HuH-7 (cell line): ENCODE results near the gene SAFB.

Experiments
- DNase-seq: peaks from one replicate; pipeline ENCODE4 v3.0.0; 2011; ENCODE audit warnings: low spot score

SAFB gene

DNA sequence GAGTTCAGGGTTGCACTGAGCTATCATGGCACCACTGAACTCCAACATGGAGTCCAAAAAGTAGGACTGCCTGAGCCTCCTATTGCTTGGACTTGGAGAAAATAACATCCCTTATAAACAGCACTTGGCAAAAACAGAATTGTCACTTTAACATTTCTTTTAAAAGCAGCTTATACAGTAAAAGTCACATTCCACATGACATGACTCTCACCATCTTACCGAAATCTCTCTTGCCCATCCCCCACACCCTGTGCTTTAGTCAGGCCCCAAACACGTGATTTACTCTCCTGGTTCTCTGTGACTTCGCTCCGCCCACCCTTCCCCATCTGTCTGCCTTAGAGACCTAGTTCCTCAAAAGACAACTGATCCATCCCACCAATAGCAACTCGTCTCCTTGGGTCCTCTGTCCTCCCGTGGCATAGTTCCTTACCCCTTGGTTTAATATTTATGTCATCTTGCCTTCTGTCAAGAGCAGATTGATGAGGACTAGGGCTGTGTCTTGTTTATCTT, 4.6 kb downstream of the SAFB start:
- no peak for DNase-seq

DNA sequence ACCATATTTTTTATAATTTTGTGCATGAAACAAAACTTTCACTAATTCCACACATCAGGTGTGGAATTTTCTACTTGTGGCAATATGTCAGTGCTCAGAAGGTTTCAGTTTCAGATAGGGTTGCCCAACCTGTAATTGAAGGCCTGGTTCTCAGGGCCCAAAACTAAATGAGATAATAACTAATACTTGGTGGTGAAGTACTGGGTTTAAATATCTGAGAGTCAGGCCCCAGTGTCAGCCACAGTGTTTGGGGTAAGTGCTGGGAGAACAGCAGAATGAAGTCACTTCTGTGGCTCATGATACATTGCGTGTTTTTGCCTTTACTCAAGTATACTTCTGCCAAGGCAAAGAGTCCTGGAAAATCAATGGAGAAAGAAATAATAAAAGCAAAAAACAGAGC, 5.6 kb downstream of the SAFB start:
- no peak for DNase-seq

DNA sequence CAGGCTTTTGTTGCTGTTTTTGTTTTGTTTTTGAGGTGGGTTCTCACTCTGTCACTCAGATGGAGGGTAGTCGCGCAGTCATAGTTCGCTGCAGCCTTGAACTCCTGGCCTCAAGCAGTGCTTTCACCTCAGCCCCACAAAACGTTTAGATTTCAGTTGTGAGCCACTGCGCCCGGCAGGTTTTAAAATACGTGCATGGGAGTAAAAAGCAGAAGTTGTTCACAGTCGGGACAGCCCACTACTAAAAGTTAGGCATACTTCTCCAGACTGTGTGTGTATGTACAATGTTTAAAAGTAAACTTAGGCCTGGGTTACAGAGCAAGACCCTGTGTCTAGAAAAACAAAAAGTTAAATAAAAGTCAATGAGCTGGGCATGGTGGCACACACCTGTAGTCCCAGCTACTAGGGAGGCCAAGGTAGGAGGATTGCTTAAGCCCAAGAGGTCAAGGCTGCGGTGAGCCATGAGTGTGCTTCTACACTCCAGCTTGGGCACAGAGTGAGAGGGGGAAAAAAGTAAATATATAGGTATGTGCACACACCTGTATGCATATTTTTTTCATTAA, 6.1 kb downstream of the SAFB start:
- DNase-seq = no peak

DNA sequence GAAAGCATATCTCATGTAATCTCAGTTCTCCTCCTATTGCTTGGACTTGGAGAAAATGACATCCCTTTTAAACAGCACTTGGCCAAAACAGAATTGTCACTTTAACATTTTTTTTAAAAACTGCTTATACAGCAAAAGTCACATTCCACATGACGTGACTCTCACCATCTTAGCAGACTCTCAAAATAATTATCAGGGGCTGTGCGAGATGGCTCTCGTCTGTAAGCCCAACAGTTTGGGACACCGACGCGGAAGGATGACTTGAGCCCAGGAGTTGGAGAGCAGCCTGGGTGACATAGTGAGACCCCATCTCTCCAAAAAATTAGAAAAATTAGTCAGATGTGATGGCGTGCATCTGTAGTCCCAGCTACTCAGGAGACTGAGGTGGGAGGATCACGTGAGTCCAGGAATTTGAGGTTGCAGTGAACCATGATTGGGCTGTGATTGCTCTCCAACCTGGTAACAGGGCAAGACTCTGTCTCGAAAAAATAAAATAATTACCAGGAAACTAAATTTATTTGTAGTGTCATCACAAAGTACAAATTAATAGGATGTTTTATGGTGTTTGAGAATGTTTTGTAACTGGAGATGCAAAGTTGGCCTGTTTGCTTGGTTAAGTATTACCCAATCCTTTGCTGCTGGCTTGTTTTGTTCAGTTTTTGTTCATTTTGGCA, 8.8 kb downstream of the SAFB start:
- DNase-seq = no peak

DNA sequence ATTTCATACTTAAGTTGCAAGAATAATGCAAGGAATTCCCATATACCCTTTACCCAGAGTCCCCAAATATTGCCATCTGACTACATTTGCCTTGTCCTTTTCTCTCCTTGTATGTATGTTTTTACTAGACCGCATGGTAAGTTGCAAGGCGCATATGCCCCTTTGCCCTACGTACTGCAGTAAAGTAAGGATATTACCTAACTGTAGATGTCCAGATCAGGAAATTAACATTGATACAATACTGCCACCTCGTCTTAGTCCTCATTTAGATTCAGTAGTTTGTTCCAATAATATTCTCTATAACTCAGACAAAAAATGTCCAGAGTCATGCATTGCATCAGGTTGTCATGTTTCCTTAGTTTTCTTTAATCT, 9.3 kb downstream of the SAFB start:
- no peak for DNase-seq

DNA sequence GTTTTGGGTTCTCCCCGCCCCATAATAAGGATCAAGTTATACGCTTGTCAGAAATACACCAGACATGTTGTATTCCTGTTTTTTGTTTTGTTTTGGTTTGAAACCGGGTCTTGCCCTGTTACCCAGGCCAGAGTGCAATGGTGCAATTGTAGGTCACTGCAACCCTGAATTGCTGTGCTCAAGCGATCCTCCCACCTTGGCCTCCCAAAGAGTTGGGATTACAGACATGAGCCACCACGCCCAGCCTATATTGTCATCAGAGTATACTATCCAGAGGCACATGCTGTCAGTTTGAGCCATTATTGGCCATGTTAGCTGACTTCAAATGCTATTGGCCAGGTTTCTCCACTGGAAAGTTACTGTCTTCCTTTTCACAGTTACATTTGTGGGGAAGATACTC, 9.8 kb downstream of the SAFB start:
- DNase-seq = no peak

DNA sequence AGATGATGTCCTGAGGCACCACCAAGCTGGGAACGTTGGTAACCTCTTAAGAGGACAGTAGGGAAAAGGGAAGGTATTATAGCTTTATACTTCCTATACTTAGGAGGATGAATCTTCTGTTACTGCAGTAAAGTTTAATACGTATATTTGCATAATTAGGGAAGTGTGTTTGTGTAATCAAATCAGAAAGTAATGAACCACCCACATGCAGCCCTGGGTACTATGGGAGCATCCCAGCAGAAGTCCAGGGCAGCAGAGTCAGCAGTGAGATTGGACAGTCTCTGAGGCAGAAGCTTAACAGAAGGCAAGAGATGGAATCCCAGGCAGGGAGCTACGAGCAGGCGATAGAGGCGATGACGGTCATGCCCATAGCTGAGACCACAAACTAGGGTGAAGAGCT, 12.5 kb downstream of the SAFB start:
- DNase-seq = no peak

DNA sequence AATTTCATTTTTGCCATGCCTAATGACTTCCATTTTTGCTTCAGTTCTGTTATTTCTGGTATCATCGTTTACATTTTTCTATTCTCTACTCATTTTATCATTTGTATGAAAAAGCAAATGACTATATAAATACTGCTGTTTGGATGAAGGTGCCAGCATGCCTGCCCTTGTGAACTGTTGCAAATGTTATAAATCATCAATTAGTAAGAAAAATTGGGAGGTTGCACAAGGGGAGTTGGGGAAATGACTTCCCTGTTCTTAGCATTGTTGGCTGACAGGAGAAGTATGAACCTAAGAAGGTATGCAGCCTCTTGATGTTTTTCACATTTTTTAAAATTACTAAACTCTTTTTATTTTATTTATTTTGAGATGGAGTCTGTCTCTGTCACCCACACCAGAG, 15.1 kb downstream of the SAFB start:
- no peak for DNase-seq

DNA sequence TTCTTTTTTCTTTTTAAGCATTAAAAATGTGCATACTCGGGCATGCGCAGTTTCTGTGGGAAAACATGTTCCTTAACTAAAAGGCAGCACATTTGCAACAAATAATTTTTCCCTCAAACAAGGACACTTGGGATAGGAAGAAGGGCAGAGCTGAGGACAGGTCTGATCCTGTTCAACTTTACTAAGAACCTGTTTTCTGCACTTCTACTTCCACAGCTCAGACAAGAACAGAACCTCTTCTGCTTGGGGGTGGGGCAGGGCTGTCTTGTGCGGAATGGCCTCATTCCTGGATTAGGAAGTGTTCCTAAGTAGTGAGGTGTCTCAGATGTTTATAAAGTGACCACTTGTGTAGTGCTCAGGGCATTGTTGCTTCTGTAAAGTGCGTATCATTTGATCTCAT, 18.3 kb downstream of the SAFB start:
- DNase-seq = no peak

DNA sequence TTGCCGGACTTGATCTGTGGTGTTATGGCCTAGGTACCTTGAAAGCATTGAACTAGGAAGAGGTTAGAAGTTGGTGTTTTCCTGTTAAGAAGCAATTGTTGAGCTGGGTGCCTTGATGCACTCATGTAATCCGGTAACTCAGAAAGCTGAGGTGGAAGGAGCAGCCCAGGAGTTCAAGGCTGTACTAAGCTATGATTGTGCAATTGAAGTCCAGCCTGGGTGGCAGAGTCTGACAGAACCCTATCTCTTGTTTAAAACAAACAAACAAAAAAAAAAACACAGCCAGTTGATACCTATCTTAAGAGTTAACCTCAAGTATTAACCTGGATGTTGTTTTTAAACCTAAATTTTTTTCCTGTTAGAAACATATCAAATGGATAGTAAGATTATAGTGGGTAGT, 19.3 kb downstream of the SAFB start:
- DNase-seq = no peak

DNA sequence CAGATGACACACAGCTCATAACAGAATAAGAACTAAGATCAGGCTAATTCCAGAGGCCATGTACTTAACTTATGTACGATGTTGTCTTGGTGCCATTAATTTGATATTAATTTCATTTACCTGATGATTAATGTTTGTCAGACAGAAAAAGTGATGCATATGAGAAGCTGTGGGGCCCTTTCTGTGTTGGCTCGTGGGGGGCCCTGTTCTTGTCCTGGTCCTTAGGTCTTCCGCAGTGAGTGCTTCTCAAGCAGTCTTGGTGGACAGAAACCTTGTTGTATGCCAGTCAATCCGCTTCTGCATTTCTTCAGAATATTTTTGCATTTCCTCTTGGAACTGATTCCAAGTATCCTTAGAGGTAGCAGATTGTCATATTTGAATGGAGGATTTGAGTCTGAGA, 20.2 kb downstream of the SAFB start:
- no peak for DNase-seq

DNA sequence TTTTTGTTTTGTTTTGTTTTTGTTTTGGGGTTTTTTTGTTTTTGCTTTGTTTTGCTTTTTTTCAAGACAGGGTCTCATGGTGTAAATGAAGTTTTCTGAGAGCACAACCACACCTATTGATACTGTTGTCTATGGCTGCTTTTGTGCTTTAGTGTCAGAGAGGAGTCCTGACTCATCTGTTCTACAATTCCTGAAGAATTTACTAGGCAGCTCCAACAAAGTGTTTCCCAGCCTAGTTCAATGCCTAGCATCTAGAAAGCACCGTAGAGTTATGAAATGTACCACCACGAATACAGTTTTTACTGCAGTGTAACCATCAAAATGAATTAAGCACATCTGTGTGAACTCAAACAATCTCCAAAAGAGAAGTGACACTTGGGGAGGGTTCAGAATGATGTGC, 21.2 kb downstream of the SAFB start:
- DNase-seq = no peak

DNA sequence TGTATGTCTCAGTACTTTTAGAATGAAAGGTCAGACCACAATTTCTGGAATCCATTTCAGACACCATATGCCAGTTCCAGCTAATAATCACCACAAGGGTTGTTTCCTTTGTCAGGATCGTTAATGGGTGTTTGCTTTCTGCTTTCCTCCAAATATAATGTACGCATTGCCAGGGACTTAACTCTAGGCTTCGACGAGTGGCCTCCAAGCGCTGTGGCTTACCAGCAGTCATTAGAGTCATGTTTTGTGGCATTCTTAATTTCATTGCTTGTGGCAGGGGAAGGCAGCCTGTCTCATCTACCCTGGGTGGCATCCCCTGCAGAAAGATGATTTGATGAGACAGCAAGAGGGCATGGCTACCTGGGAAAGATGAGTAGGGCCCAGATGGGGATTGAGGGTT, 22.5 kb downstream of the SAFB start:
- DNase-seq = no peak

DNA sequence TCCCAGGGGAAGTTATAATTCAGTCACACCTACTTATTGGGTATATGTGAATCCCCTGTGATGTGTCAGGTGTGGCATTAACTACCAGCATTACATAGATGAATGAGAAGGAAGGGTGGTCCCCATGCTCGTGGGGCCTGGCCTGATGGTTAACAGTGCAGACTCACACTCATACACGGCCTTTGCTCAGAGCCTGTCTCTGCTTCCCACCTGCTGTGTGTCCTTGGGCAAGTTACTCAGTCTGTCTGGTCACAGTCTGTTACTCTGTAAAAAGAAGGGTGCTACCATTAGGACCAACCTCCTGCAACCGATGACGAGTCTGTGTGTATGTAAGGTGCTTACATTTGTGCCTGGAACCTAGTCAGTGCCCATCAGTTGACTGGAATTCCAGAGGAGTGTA, 23.8 kb downstream of the SAFB start:
- DNase-seq = no peak

DNA sequence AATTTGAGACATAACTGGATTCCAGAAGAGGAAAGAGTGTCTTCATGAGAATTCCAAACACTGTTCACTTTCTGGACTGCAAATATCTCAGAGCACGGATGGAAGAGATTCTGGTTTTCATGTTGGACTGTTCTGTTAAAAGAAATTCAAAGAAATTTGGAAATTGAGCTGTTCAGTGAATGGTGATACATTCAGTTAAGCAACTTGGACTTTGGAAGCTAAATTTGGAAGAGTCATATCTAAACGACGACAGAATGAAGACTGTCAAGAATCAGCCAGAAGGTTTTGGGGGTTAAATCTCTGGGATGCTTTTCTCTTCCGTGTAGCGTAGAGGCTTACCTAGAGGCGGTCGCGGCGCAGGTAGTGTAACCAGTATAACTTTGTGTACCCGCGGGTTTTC, 25.6 kb downstream of the SAFB start:
- DNase-seq = no peak

DNA sequence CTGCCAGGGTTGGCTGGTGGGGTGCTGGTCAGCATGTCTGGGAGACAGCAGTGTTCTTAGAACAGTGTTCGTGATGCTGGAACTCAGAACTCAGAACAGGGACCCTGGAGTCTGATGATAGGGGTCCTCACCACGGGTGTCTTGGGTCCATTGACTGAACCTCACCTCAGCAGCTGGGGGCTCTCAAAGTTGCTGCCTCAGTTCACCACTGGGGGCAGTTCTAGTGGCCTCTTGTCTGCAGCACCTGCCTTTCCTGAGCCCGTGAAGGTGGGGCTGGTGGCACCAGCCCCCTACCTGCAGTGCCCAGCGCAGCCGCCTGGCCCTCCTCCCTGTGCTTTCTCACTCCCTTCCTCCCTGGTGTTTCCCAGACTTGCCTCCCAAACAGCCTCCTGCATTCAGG, 28.5 kb downstream of the SAFB start:
- no peak for DNase-seq

DNA sequence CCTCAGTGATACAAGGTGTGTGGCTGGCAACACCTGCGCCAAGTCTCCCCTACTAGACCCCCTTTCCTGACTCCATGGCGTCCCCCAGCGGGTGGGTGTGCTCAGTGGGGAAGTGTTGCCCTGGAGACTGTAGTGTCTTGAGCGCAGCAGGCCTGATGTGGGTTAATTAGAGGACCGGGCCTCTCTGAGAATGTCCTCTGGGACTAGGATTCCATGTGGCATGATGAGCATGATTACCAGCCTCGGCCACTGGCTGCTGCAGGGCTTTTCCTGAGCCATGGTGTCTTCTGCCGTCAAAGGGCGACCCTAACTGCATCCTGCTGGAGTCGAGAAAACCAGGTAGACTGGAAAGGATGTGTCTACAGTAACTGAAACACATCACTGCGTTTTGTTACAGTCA, 29.4 kb downstream of the SAFB start:
- DNase-seq = no peak

DNA sequence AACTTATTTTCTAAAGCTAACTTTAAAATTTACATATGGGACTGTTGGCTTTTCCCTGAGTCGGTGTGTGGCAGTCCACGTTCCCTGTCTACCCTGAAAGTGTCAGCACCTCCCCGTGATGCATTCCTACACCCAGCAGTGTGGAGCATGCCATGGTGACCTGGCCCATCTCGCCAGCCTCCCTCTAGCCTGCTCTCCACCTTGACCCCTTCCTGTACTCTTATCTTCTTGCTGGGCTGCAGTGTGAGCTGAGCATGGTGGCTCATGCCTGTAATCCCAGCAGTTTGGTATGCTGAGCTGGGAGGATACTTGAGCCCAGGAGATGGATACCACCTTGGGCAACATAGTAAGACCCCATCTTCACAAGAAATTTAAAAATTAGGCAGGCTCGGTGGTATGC, 32.0 kb downstream of the SAFB start:
- DNase-seq = no peak

DNA sequence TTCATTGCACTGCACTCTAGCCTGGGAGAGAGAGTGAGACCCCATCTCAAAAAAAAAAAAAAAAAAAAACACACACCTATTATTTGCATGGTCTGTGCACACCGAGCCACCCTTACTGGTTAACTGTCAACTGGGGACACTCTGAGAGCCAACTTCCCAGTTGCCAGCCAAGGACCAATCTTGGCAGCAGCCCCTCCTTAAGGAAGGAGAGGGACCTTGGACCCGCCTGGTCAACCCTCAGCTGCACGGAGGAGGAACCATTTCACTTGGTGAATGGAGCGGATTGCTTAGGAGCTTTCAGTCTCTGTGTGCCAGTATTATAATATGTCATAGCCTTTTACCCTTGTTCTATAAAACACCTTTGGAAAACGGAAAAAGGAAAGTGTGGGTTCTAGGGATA, 32.5 kb downstream of the SAFB start:
- DNase-seq = no peak

DNA sequence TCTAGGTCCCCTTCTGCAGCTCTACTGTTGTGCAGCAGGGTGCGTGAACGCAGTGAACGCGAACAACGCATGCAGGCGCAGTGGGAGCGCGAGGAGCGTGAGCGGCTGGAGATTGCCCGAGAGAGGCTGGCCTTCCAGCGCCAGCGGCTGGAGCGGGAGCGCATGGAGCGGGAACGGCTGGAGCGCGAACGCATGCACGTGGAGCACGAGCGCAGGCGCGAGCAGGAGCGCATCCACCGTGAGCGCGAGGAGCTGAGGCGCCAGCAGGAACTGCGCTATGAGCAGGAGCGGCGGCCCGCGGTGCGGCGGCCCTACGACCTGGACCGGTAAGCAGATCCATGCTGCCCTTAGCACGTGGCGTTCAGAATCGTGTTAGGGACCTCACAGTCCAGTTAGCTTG, 38.6 kb downstream of the SAFB start:
- DNase-seq = no peak

DNA sequence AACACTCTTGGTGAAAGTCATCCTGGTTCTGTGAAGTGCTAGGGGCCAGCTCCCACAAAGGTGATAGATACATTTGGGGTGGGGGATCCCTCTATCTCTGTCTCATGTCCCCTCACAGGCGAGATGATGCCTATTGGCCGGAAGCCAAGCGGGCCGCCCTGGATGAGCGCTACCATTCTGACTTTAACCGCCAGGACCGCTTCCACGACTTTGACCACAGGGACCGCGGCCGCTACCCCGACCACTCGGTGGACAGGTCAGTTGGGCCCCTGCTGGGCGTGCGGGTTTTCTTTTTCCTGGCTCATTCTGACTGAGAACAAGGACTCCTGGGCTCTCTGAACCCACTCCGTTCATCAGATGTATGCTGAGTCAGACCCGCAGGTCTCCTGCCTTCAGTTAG, 41.0 kb downstream of the SAFB start:
- DNase-seq = no peak

DNA sequence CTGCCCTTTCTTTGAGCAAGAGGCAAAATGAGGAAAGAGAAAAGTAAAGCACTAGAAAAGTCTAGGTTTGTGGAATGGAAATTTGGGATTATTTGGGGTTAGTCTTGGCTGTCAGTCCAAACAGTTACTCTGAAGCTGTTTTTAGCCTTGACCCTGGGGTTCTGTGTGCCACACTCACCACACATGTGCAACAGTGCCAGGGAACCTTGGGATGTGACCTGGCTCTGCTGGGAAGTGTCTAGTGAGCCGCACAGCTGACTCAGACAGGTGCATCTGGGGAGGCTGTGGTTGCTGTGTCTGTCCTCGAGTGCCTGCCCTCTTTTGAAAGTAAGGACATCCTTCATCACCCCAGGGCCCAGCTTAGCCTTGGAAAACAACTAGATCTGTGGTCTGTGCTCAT, 41.6 kb downstream of the SAFB start:
- DNase-seq = no peak

DNA sequence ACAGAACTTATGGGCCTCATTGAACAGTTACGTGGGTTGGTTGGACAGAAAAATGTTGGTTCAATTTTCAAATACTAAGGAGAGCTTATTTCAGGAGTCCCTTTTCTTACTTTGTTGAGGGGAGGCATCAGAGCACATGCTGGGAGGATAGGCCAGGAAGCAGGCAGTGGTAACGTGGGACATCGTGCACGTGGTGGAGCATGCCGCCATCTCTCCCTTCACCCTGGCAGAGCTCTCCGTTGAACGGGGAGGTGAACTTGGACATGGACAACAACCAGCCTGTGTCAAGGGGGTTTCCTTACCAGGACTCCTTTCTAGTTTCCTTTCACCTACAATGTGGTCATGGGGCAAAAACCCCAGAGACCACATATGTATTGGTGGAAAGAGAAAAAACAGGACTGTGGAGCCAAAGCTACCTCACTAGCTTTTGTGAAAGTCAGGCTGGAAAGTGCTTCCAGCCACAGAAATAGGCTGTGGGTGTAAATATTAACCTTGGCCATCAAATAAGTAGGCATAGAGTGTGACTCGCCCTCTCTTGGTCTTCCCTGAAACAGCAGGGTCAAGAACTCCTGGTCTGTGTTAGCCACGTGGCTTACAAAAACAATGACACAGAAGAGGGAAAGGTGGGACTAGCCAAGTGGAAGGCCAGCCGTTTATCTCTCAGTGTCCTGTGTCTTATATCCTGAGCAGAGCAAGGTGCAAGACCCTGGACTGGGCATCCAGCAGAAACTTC, 43.1 kb downstream of the SAFB start:
- peak; percentile 62 for DNase-seq
